ENCODE measurements around the gene MIDN. TPM values are rescaled to one million over a fixed set of nuclear protein-coding genes. Genes with fewer than 3 reads are reported as not detected.
A peak's percentile ranks its signal among the peaks of the same experiment; 100 is the strongest.
"Not testable (repeated sequence)": the region's sequence is repeated elsewhere in the genome, so short reads cannot be mapped to it uniquely, and the experiment has no call there.

Gene MIDN
- total RNA-seq, result 10 to 100 TPM; 17.4 to 51.9 (median 39.4) TPM

DNA sequence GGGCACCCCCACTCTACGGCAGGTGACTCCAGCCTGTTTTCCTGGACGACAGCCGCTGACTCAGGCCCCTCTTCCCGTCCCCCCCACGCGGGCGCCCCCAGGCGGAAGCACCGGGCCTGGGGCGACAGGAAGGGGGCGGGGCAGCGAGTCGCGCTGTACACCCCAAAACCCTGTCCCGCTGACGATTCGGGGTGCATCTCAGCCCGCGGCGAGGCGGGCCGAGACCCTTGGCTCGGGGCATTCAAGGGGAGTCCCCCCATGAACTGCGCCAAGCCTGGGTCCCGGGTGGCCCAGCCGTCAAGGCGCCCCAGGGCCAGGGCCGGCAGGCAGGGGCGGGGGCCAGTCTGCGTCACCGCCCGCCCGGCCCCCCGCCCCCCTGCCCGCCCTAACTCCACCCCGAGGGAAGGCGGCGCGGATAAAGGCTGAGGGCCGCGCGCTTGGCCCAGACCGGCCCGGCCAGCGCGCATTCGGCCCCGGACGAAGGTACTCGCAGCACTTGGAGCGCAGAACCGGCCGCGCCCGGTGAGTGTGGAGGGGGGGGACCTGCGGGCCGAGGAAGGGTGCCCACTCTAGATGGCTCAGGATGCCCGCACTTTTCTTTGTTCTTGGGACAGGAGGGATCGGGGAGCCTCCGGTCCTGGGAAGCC is at the start of gene MIDN:
Gene MIDN (plus strand): TSS at position 445 of the 647 bp plus-strand sequence. CDS start 1,714 bp downstream, outside the sequence.
- WGBS, 2 donors, result 0 to 12% methylated on average over 1 to 21 of the region's 60 CpGs
- peaks cover 0 to 76% (median 47%) of the 10 kb centered on the region in 4 donors for H3K4me1 ChIP-seq

DNA sequence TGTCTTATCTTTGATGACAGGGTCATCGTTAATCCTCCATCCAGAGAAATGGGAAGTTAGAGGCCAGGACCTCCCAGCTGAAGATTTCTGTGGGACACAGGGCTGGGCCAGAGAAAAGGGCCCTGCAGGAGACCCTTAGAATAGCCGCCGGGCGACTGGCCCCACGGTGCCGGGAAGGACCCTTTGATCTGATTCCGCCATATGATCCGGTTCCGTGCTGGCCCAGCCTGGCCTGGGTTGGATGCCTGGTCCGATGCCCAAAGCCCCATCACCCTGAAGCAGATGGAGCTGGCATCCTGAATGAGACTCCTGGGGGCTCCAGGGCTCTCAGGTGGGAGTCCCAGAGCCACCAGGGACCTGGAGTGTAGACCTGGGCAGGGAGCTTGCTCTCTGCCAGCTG is 48.9 kb upstream of the MIDN start:
- no peaks in the 10 kb centered on the region for H3K36me3 ChIP-seq
- no peak overlapping the region for H3K27ac ChIP-seq
- no peak for TF ChIP-seq EP300 (IDR thresholded peaks at IDR 0.05)
- TF ChIP-seq, protein P1, sequence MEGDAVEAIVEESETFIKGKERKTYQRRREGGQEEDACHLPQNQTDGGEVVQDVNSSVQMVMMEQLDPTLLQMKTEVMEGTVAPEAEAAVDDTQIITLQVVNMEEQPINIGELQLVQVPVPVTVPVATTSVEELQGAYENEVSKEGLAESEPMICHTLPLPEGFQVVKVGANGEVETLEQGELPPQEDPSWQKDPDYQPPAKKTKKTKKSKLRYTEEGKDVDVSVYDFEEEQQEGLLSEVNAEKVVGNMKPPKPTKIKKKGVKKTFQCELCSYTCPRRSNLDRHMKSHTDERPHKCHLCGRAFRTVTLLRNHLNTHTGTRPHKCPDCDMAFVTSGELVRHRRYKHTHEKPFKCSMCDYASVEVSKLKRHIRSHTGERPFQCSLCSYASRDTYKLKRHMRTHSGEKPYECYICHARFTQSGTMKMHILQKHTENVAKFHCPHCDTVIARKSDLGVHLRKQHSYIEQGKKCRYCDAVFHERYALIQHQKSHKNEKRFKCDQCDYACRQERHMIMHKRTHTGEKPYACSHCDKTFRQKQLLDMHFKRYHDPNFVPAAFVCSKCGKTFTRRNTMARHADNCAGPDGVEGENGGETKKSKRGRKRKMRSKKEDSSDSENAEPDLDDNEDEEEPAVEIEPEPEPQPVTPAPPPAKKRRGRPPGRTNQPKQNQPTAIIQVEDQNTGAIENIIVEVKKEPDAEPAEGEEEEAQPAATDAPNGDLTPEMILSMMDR (IDR thresholded peaks at IDR 0.05), result no peak
- TF ChIP-seq POLR2A (IDR thresholded peaks at IDR 0.05), result no peak
- H3K4me3 ChIP-seq, result no peak overlapping the region
- no peaks in the 10 kb centered on the region for H3K27me3 ChIP-seq
- 90 to 94% methylated on average over 10 of the region's 10 CpGs for WGBS, 2 donors
- DNase-seq (ENCODE audit: low spot score in 2 of 2), result no peak
- H3K9me3 ChIP-seq, result no peaks in the 10 kb centered on the region
- peaks cover 0 to 9% (median 4%) of the 10 kb centered on the region in 4 donors for H3K4me1 ChIP-seq

More for the DNA sequence above, at the start of gene MIDN:
- TF ChIP-seq, protein P1 (IDR thresholded peaks at IDR 0.05), result peak in 1 of 5 experiments; percentile 15
- TF ChIP-seq EP300 (IDR thresholded peaks at IDR 0.05), result peak; percentile 29 to 92
- peak; percentile 72 to 87 for TF ChIP-seq POLR2A (IDR thresholded peaks at IDR 0.05)
- peak in 1 of 2 donors; percentile 66 for DNase-seq (ENCODE audit: low spot score in 2 of 2)
- Histone ChIP-seq H3K27ac (peak within 1 kb of the TSS; percentile 98 to 99 (median 99)), H3K36me3 (peaks cover 0 to 3% (median 0%) of the 10 kb centered on the region in 3 donors), H3K27me3 (no peaks in the 10 kb centered on the region), H3K9me3 (no peaks in the 10 kb centered on the region), H3K4me3 (peak within 1 kb of the TSS; percentile 69 to 99 (median 92))

DNA sequence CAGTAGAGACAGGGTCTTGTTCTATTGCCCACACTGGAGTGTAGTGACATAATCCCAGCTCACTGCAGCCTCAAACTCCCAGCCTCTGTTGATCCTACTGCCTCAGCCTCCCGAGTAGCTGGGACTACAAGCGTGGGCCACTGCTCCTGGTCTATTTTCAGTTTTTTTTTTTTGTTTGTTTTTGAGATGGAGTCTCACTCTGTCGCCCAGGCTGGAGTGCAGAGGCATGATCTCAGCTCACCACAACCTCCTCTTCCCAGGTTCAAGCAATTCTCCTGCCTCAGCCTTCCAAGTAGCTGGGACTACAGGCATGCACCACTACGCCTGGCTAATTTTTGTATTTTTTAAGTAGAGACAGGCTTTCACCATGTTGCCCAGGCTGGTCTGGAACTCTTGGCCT is 47.8 kb upstream of the MIDN start:
- DNase-seq (ENCODE audit: low spot score in 2 of 2); H3K4me3 ChIP-seq; H3K9me3 ChIP-seq; H3K36me3 ChIP-seq; H3K27me3 ChIP-seq; H3K27ac ChIP-seq: not testable (repeated sequence)
- peaks cover 0 to 17% (median 10%) of the 10 kb centered on the region in 4 donors for H3K4me1 ChIP-seq
- 84 to 87% methylated on average over 4 of the region's 4 CpGs for WGBS, 2 donors

DNA sequence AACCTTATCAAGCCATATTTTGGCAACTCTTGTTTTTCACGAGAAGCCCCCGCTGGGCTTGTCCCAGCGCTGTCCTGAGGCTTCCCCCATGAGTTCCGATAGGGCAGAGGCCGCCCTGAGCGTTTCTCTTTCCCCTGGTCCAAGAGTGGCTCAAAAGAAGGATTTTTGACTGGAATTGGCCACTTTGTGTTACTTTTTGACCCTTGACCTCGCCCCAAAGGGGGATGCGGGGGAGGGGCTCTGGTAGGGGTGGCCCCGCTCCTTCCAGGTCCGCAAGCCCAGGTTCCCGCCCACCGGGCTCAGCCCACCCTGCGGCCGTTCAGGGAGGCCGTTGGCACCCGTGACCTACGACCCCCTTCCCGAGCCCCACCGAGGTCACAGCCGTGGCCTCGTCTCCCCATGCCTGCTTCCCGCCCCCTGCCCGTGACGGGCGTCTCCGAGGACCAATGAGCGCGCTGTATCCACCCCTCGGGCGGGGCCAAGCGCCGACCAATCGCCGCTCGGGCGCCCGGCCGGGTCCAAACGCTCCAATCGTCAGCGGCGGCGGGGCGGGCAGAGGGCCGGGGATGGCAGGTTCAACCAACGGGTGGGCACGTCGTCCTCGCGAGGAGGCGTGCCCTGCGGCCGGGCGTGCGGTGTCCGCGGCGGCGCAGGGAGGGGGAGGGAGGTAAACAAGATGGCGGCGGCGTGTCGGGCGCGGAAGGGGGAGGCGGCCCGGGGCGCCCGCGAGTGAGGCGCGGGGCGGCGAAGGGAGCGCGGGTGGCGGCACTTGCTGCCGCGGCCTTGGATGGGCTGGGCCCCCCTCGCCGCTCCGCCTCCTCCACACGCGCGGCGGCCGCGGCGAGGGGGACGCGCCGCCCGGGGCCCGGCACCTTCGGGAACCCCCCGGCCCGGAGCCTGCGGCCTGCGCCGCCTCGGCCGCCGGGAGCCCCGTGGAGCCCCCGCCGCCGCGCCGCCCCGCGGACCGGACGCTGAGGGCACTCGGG is 43.0 kb upstream of the MIDN start, which contains the start of gene STK11:
Gene STK11 (plus strand): TSS at position 665 of the 986 bp plus-strand sequence. CDS start 1,136 bp downstream, outside the sequence.
- Histone ChIP-seq H3K27me3 (no peaks in the 10 kb centered on the region), H3K27ac (peak within 1 kb of the TSS; percentile 81 to 98 (median 90)), H3K4me3 (peak within 1 kb of the TSS; percentile 44 to 80 (median 78)), H3K4me1 (peaks cover 0 to 57% (median 43%) of the 10 kb centered on the region in 4 donors), H3K36me3 (peaks cover 0 to 4% (median 0%) of the 10 kb centered on the region in 3 donors), H3K9me3 (no peaks in the 10 kb centered on the region)
- peak; percentile 98 for DNase-seq (ENCODE audit: low spot score in 2 of 2)
- 5 to 8% methylated on average over 48 to 80 of the region's 114 CpGs for WGBS, 2 donors
- TF ChIP-seq, protein P1 (IDR thresholded peaks at IDR 0.05), result no peak
- peak; percentile 59 to 89 for TF ChIP-seq POLR2A (IDR thresholded peaks at IDR 0.05)
- TF ChIP-seq EP300 (IDR thresholded peaks at IDR 0.05), result peak; percentile 35 to 87

DNA sequence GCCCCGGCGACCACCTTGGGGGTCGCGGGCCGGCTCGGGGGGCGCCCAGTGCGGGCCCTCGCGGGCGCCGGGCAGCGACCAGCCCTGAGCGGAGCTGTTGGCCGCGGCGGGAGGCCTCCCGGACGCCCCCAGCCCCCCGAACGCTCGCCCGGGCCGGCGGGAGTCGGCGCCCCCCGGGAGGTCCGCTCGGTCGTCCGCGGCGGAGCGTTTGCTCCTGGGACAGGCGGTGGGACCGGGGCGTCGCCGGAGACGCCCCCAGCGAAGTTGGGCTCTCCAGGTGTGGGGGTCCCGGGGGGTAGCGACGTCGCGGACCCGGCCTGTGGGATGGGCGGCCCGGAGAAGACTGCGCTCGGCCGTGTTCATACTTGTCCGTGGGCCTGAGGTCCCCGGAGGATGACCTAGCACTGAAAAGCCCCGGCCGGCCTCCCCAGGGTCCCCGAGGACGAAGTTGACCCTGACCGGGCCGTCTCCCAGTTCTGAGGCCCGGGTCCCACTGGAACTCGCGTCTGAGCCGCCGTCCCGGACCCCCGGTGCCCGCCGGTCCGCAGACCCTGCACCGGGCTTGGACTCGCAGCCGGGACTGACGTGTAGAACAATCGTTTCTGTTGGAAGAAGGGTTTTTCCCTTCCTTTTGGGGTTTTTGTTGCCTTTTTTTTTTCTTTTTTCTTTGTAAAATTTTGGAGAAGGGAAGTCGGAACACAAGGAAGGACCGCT is 42.1 kb upstream of the MIDN start:
- 0 to 1% methylated on average over 41 to 53 of the region's 78 CpGs for WGBS, 2 donors
- Histone ChIP-seq H3K27ac (peak overlapping the region; percentile 81 to 93 (median 86)), H3K27me3 (no peaks in the 10 kb centered on the region), H3K4me1 (peaks cover 0 to 66% (median 46%) of the 10 kb centered on the region in 4 donors), H3K9me3 (no peaks in the 10 kb centered on the region), H3K4me3 (peak overlapping the region; percentile 44 to 80 (median 76)), H3K36me3 (peaks cover 0 to 4% (median 0%) of the 10 kb centered on the region in 3 donors)
- peak in 1 of 2 donors; percentile 16 for TF ChIP-seq EP300 (IDR thresholded peaks at IDR 0.05)
- TF ChIP-seq, protein P1 (IDR thresholded peaks at IDR 0.05), result no peak
- no peak for DNase-seq (ENCODE audit: low spot score in 2 of 2)
